Measurements from ENCODE around the gene KLRF2. TPM values are rescaled to one million over a fixed set of nuclear protein-coding genes. Genes with fewer than 3 reads are reported as not detected.

The KLRF2 gene
- total RNA-seq, 1 experiment from 2014 or later: not detected

- Histone ChIP-seq H3K4me1 (no peaks in the 10 kb centered on the region), H3K27me3 (replicated peaks; ENCODE audit: control insufficient read depth, insufficient read depth, low read length) (no peaks in the 10 kb centered on the region), H3K36me3 (ENCODE audit: control insufficient read depth, insufficient read depth, low read length) (no peaks in the 10 kb centered on the region), H3K4me3 (ENCODE audit: low read depth, low read length) (no peak overlapping the region), H3K9me3 (no peaks in the 10 kb centered on the region)
- no TSS peak for BruUV-seq (replicated peaks)
- DNase-seq: no peak
- no peak overlapping the region for H3K4me3 Mint-ChIP-seq (ENCODE audit: unreplicated experiment)
- POLR2A ChIA-PET: no interaction called here
- no peaks in the 10 kb centered on the region for H3K9me3 Mint-ChIP-seq (ENCODE audit: unreplicated experiment)
- intact Hi-C loops (cut with micrococcal nuclease; ENCODE audit: unreplicated experiment): no loop called here
- H3K36me3 Mint-ChIP-seq (ENCODE audit: insufficient read depth, unreplicated experiment): no peaks in the 10 kb centered on the region
- CTCF ChIA-PET: no interaction called here
- H3K4me1 Mint-ChIP-seq (ENCODE audit: low read depth, unreplicated experiment): no peaks in the 10 kb centered on the region
- TF ChIP-seq CTCF (IDR thresholded peaks at IDR 0.05; ENCODE audit: insufficient read depth in 1 of 2, low read depth in 1 of 2, low read length in 1 of 2, severe bottlenecking in 1 of 2, unreplicated experiment in 1 of 2): no peak
- peaks cover 22% of the 10 kb centered on the region for H3K27me3 Mint-ChIP-seq (ENCODE audit: insufficient read depth, unreplicated experiment)
- no peak overlapping the region for H3K27ac Mint-ChIP-seq (ENCODE audit: unreplicated experiment)
Observed at GRCh38 chr12:9941838-9942237, 60.5 kb downstream of the KLRF2 start.

- H3K27me3 Mint-ChIP-seq (ENCODE audit: insufficient read depth, unreplicated experiment): peaks cover 21% of the 10 kb centered on the region
- no peak overlapping the region for H3K4me3 Mint-ChIP-seq (ENCODE audit: unreplicated experiment)
- intact Hi-C loops (cut with micrococcal nuclease; ENCODE audit: unreplicated experiment): no loop called here
- no TSS peak for BruUV-seq (replicated peaks)
- no peaks in the 10 kb centered on the region for H3K4me1 ChIP-seq
- no peaks in the 10 kb centered on the region for H3K9me3 Mint-ChIP-seq (ENCODE audit: unreplicated experiment)
- no peaks in the 10 kb centered on the region for H3K4me1 Mint-ChIP-seq (ENCODE audit: low read depth, unreplicated experiment)
- no peak overlapping the region for H3K27ac Mint-ChIP-seq (ENCODE audit: unreplicated experiment)
- DNase-seq: no peak
- ChIA-PET CTCF (no interaction called here), POLR2A (no interaction called here)
- no peaks in the 10 kb centered on the region for H3K9me3 ChIP-seq
- no peaks in the 10 kb centered on the region for H3K36me3 ChIP-seq (ENCODE audit: control insufficient read depth, insufficient read depth, low read length)
- no peak overlapping the region for H3K4me3 ChIP-seq (ENCODE audit: low read depth, low read length)
- no peaks in the 10 kb centered on the region for H3K27me3 ChIP-seq (replicated peaks; ENCODE audit: control insufficient read depth, insufficient read depth, low read length)
- no peaks in the 10 kb centered on the region for H3K36me3 Mint-ChIP-seq (ENCODE audit: insufficient read depth, unreplicated experiment)
- no peak for TF ChIP-seq CTCF (IDR thresholded peaks at IDR 0.05; ENCODE audit: insufficient read depth in 1 of 2, low read depth in 1 of 2, low read length in 1 of 2, severe bottlenecking in 1 of 2, unreplicated experiment in 1 of 2)
Observed at GRCh38 chr12:9943240-9943639, 62.0 kb downstream of the KLRF2 start.

- no TSS peak for BruUV-seq (replicated peaks)
- POLR2A ChIA-PET: no interaction called here
Observed at GRCh38 chr12:9944391-9944790, 63.1 kb downstream of the KLRF2 start.

More at GRCh38 chr12:9944391-9944790, 63.1 kb downstream of the KLRF2 start:
- Histone ChIP-seq H3K9me3 (no peaks in the 10 kb centered on the region), H3K4me3 (ENCODE audit: low read depth, low read length) (no peak overlapping the region), H3K27me3 (replicated peaks; ENCODE audit: control insufficient read depth, insufficient read depth, low read length) (no peaks in the 10 kb centered on the region), H3K4me1 (no peaks in the 10 kb centered on the region), H3K36me3 (ENCODE audit: control insufficient read depth, insufficient read depth, low read length) (no peaks in the 10 kb centered on the region)
- no peak overlapping the region for H3K4me3 Mint-ChIP-seq (ENCODE audit: unreplicated experiment)
- intact Hi-C loops (cut with micrococcal nuclease; ENCODE audit: unreplicated experiment): no loop called here
- H3K4me1 Mint-ChIP-seq (ENCODE audit: low read depth, unreplicated experiment): no peaks in the 10 kb centered on the region
- no peak for DNase-seq
- no peak overlapping the region for H3K27ac Mint-ChIP-seq (ENCODE audit: unreplicated experiment)
- TF ChIP-seq CTCF (IDR thresholded peaks at IDR 0.05; ENCODE audit: insufficient read depth in 1 of 2, low read depth in 1 of 2, low read length in 1 of 2, severe bottlenecking in 1 of 2, unreplicated experiment in 1 of 2): no peak
- no peaks in the 10 kb centered on the region for H3K9me3 Mint-ChIP-seq (ENCODE audit: unreplicated experiment)
- H3K27me3 Mint-ChIP-seq (ENCODE audit: insufficient read depth, unreplicated experiment): peaks cover 20% of the 10 kb centered on the region
- CTCF ChIA-PET: no interaction called here
- H3K36me3 Mint-ChIP-seq (ENCODE audit: insufficient read depth, unreplicated experiment): no peaks in the 10 kb centered on the region

Other genes with a start within 250 kb of the KLRF2 start
- 6.6 and 8.5 TPM in 2 replicates for gene CLEC2D, start 211.8 kb upstream of the KLRF2 start, total RNA-seq (2022)
- not detected in 2 replicates for gene CLECL1, start 148.4 kb upstream of the KLRF2 start, total RNA-seq (2022)
- gene CD69, start 120.6 kb upstream of the KLRF2 start, total RNA-seq (2022): not detected in 2 replicates
- gene KLRF1, start 54.0 kb upstream of the KLRF2 start, total RNA-seq (2022): not detected in 2 replicates
- gene CLEC2B, start 12.1 kb upstream of the KLRF2 start, total RNA-seq (2022): not detected in 2 replicates
- gene CLEC2A, start 50.9 kb downstream of the KLRF2 start, total RNA-seq (2022): not detected in 2 replicates
- gene CLEC12A, start 89.9 kb downstream of the KLRF2 start, total RNA-seq (2022): not detected in 2 replicates
- not detected in 2 replicates for gene CLEC1B, start 117.6 kb downstream of the KLRF2 start, total RNA-seq (2022)
- gene CLEC12B, start 129.1 kb downstream of the KLRF2 start, total RNA-seq (2022): not detected in 2 replicates
- not detected in 2 replicates for gene CLEC9A, start 149.2 kb downstream of the KLRF2 start, total RNA-seq (2022)
- not detected in 2 replicates for gene CLEC1A, start 217.5 kb downstream of the KLRF2 start, total RNA-seq (2022)
- gene CLEC7A, start 248.7 kb downstream of the KLRF2 start, total RNA-seq (2022): not detected in 2 replicates

Measured in Caco-2 (cell line).